HepG2 (cell line): Measurements from ENCODE around the gene CDKN1A.

ENCODE experiments used
- ELF1 ChIP-seq: sonication (generic); formaldehyde crosslinking; IDR thresholded peaks from 2 replicates; pipeline ENCODE4 v1.4.0; 2020; ENCODE audit warnings: missing genetic modification reagents
- NCOR1 ChIP-seq: fragments of 200-600 bp; sonication (generic); IDR thresholded peaks from 2 replicates; pipeline ENCODE4 v1.7.0; 2017; ENCODE audit warnings: antibody characterized with exemption, low read length, borderline replicate concordance
- POLR2A ChIP-seq, 2 experiments: IDR thresholded peaks; 2 replicates each; pipeline ENCODE4 v1.6.1; 2011; ENCODE audit warnings: low read depth in 2 of 2, low read length in 2 of 2, mild to moderate bottlenecking in 1 of 2, moderate library complexity in 1 of 2; ENCODE audit not compliant: insufficient read depth in 1 of 2
- SMARCC2 ChIP-seq: fragments of 450-650 bp; IDR thresholded peaks from 2 replicates; pipeline ENCODE4 v1.6.1; 2017; ENCODE audit warnings: antibody characterized with exemption, mild to moderate bottlenecking
- ZNF431 ChIP-seq: sonication (generic); formaldehyde crosslinking; IDR thresholded peaks from 2 replicates; pipeline ENCODE4 v1.9.0; 2022; ENCODE audit warnings: missing genetic modification reagents, low read depth, mild to moderate bottlenecking, borderline replicate concordance
- ZNF510 ChIP-seq: sonication (generic); formaldehyde crosslinking; IDR thresholded peaks from 2 replicates; pipeline ENCODE4 v1.4.0; 2020; ENCODE audit warnings: low read depth, mild to moderate bottlenecking, missing genetic modification reagents
- ZNF775 ChIP-seq: sonication (generic); formaldehyde crosslinking; IDR thresholded peaks from 2 replicates; pipeline ENCODE4 v1.4.0; 2020; ENCODE audit warnings: missing genetic modification reagents, mild to moderate bottlenecking, moderate library complexity, borderline replicate concordance

DNA sequence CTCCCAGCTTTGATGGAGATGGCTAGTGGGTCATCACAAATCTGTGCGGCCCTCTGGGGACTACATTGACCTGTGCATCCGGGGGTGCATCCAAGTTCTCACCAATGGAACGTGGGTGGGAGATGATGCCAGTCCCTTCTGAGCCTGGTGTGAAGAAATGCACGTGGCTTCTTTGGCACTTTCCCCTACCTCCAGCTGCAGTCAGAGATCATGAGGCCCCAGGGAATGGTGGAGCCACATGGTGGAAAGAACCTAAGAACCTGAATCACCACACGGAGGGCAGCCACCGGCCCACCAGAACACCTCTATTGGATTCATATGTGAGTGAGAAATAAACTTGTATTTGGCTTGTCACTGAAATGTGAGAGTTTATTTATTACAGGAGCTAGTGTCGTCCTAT is 9.9 kb upstream of the CDKN1A start:
- TF ChIP-seq ZNF510 (CRISPR knock-in tag): no peak
- TF ChIP-seq ZNF431 (CRISPR knock-in tag): no peak
- TF ChIP-seq POLR2A (IDR thresholded peaks at IDR 0.05; ENCODE audit: insufficient read depth in 1 of 2, low read depth in 2 of 2, low read length in 2 of 2): no peak
- no peak for TF ChIP-seq ZNF775 (CRISPR knock-in tag)
- no peak for TF ChIP-seq ELF1
- TF ChIP-seq NCOR1: no peak
- TF ChIP-seq SMARCC2: no peak
